Daoy (cell line): ENCODE data around the gene SSH2. TPM values are rescaled to one million over a fixed set of nuclear protein-coding genes. Genes with fewer than 3 reads are reported as not detected.

Source experiments
- DNase-seq: peaks from one replicate; pipeline ENCODE4 v3.0.0-alpha.2; 2015; ENCODE audit warnings: low read depth
- total RNA-seq: library from RNA; depleted of rRNA; stranded (reverse); fragments of >200 nt; shearing (Covaris generic); gene quantifications from 2 replicates; pipeline ENCODE4 v1.2.3, GENCODE V29; 2014

The SSH2 gene
- total RNA-seq, 1 experiment from 2014 or later, result 4.6 TPM

GRCh38 chr17:29612404-29613280 is 317.4 kb downstream of the SSH2 start:
- DNase-seq, result no peak

- no peak for DNase-seq
These were observed 318.0 kb downstream of the SSH2 start for GRCh38 chr17:29612094-29612403.

- no peak for DNase-seq
These were observed 318.5 kb downstream of the SSH2 start for GRCh38 chr17:29611351-29612093.

GRCh38 chr17:29610395-29610794 is 319.6 kb downstream of the SSH2 start:
- DNase-seq, result no peak

GRCh38 chr17:29608986-29609385 is 321.0 kb downstream of the SSH2 start:
- DNase-seq, result no peak

GRCh38 chr17:29607557-29608195 is 322.4 kb downstream of the SSH2 start:
- no peak for DNase-seq

GRCh38 chr17:29603109-29603674 is 326.8 kb downstream of the SSH2 start:
- no peak for DNase-seq

- DNase-seq, result no peak
These were observed 332.5 kb downstream of the SSH2 start for GRCh38 chr17:29597361-29598172.

- no peak for DNase-seq
These were observed 333.2 kb downstream of the SSH2 start for GRCh38 chr17:29596811-29597210.

- no peak for DNase-seq
These were observed 333.9 kb downstream of the SSH2 start for GRCh38 chr17:29595943-29596774.

- DNase-seq, result no peak
These were observed 334.7 kb downstream of the SSH2 start for GRCh38 chr17:29595107-29595942.

GRCh38 chr17:29594519-29595090 is 335.4 kb downstream of the SSH2 start:
- DNase-seq, result no peak

- peak; percentile 47 for DNase-seq
These were observed 336.2 kb downstream of the SSH2 start for GRCh38 chr17:29593591-29594518.

GRCh38 chr17:29592850-29593551 is 337.0 kb downstream of the SSH2 start, which contains the start of gene ANKRD13B:
Gene ANKRD13B (plus strand): TSS chr17:29593132. CDS start chr17:29593622, 490 bp downstream.
- peak; percentile 63 for DNase-seq

GRCh38 chr17:29591737-29592608 is 338.1 kb downstream of the SSH2 start:
- DNase-seq, result peak; percentile 96

GRCh38 chr17:29591146-29591736 is 338.8 kb downstream of the SSH2 start:
- peak; percentile 82 for DNase-seq
